DMS153 treated with DMSO at 0.1 percent for 48 hours (cell line): ENCODE measurements around the gene UBA1.

ENCODE experiments used
- DNase-seq: peaks from one replicate; lab custom pipeline; 2025; ENCODE audit not compliant: unreplicated experiment; lab: John Stamatoyannopoulos, UW

UBA1 gene

GRCh38 chrX:47193475-47194193 is at the start of gene UBA1:
Gene UBA1, plus strand, starts transcription at chrX:47193829. Its CDS starts 4,974 bp downstream, at chrX:47198803.
- peak; percentile 70 for DNase-seq

- DNase-seq = no peak
These were observed 49.6 kb upstream of the UBA1 start for GRCh38 chrX:47143894-47144625.

GRCh38 chrX:47144626-47145394 is 48.8 kb upstream of the UBA1 start, which contains the start of the genes NDUFB11 and RBM10:
Gene NDUFB11, minus strand, starts transcription at chrX:47144702. Its CDS starts 23 bp downstream, at chrX:47144679.
Gene RBM10, plus strand, starts transcription at chrX:47145221. Its CDS starts 2,261 bp downstream, at chrX:47147482.
- DNase-seq = peak; percentile 65

GRCh38 chrX:47145395-47146120 is 48.1 kb upstream of the UBA1 start:
- DNase-seq = no peak

- DNase-seq = no peak
These were observed 47.3 kb upstream of the UBA1 start for GRCh38 chrX:47146121-47146935.

GRCh38 chrX:47146936-47147859 is 46.4 kb upstream of the UBA1 start:
- DNase-seq = no peak

- DNase-seq = no peak
These were observed 44.7 kb upstream of the UBA1 start for GRCh38 chrX:47148946-47149345.

GRCh38 chrX:47151435-47151834 is 42.2 kb upstream of the UBA1 start:
- DNase-seq = no peak

GRCh38 chrX:47156611-47157520 is 36.8 kb upstream of the UBA1 start:
- DNase-seq = no peak

- no peak for DNase-seq
These were observed 35.5 kb upstream of the UBA1 start for GRCh38 chrX:47158131-47158530.

GRCh38 chrX:47158781-47159180 is 34.8 kb upstream of the UBA1 start:
- DNase-seq = no peak

GRCh38 chrX:47160781-47161180 is 32.8 kb upstream of the UBA1 start:
- DNase-seq = no peak

GRCh38 chrX:47162927-47163583 is 30.6 kb upstream of the UBA1 start:
- DNase-seq = no peak

GRCh38 chrX:47164420-47164819 is 29.2 kb upstream of the UBA1 start:
- no peak for DNase-seq

GRCh38 chrX:47166126-47166525 is 27.5 kb upstream of the UBA1 start:
- no peak for DNase-seq

- DNase-seq = no peak
These were observed 25.0 kb upstream of the UBA1 start for GRCh38 chrX:47168495-47169073.

- no peak for DNase-seq
These were observed 24.4 kb upstream of the UBA1 start for GRCh38 chrX:47169273-47169672.
